Trophoblast cell (in vitro differentiated cells and primary cell): ENCODE measurements around the gene TINCR.

Experiments
- DNase-seq, 2 donors: peaks; one replicate each; pipeline ENCODE4 v3.0.0-alpha.2; 2016
- H2AFZ ChIP-seq: 2 replicates; pipeline ENCODE4 v1.6.1; 2013; ENCODE audit warnings: low read length, moderate library complexity, mild to moderate bottlenecking; ENCODE audit not compliant: insufficient read depth, poor library complexity
- H2AK5ac ChIP-seq: 2 replicates; pipeline ENCODE4 v1.6.1; 2013; ENCODE audit warnings: mild to moderate bottlenecking, low read length
- H2BK120ac ChIP-seq: 2 replicates; pipeline ENCODE4 v1.6.1; 2013; ENCODE audit warnings: low read length, mild to moderate bottlenecking, moderate library complexity; ENCODE audit not compliant: insufficient read depth, poor library complexity
- H2BK12ac ChIP-seq: 2 replicates; pipeline ENCODE4 v1.6.1; 2013; ENCODE audit warnings: mild to moderate bottlenecking, low read length, moderate library complexity
- H2BK5ac ChIP-seq: 2 replicates; pipeline ENCODE4 v1.6.1; 2013; ENCODE audit warnings: low read length, low read depth, moderate library complexity, mild to moderate bottlenecking; ENCODE audit not compliant: poor library complexity
- H3K14ac ChIP-seq: 2 replicates; pipeline ENCODE4 v1.6.1; 2013; ENCODE audit warnings: mild to moderate bottlenecking, low read length
- H3K18ac ChIP-seq: 2 replicates; pipeline ENCODE4 v1.6.1; 2013; ENCODE audit warnings: mild to moderate bottlenecking, low read length
- H3K23ac ChIP-seq: 2 replicates; pipeline ENCODE4 v1.6.1; 2013; ENCODE audit warnings: low read length
- H3K27ac ChIP-seq: 2 replicates; pipeline ENCODE4 v1.5.1; 2013; ENCODE audit warnings: low read depth, mild to moderate bottlenecking, inconsistent platforms, low read length, moderate library complexity
- H3K27me3 ChIP-seq: 2 replicates; pipeline ENCODE4 v1.6.1; 2013; ENCODE audit warnings: inconsistent platforms, mild to moderate bottlenecking, low read length, moderate library complexity; ENCODE audit not compliant: insufficient read depth
- H3K36me3 ChIP-seq, 2 experiments: 1 replicate in 1 of 2; 2 replicates in 1 of 2; pipeline ENCODE4 v1.6.1; 2013; ENCODE audit warnings: low read length in 2 of 2, mild to moderate bottlenecking in 2 of 2, moderate library complexity in 1 of 2; ENCODE audit not compliant: insufficient read depth in 2 of 2, control insufficient read depth in 1 of 2
- H3K4ac ChIP-seq: 2 replicates; pipeline ENCODE4 v1.6.1; 2013; ENCODE audit warnings: low read depth, mild to moderate bottlenecking, low read length, moderate library complexity
- H3K4me1 ChIP-seq, 2 experiments: 1 replicate in 1 of 2; 2 replicates in 1 of 2; pipeline ENCODE4 v1.6.1; 2013; ENCODE audit warnings: low read length in 2 of 2, mild to moderate bottlenecking in 2 of 2, moderate library complexity in 1 of 2; ENCODE audit not compliant: insufficient read depth in 2 of 2, control insufficient read depth in 1 of 2
- H3K4me2 ChIP-seq: 2 replicates; pipeline ENCODE4 v1.6.1; 2013; ENCODE audit warnings: inconsistent platforms, mild to moderate bottlenecking, low read length, moderate library complexity
- H3K4me3 ChIP-seq: 2 replicates; pipeline ENCODE4 v1.5.1; 2013; ENCODE audit warnings: mild to moderate bottlenecking, low read depth, low read length, inconsistent platforms
- H3K79me1 ChIP-seq: one replicate; pipeline ENCODE4 v1.6.1; 2013; ENCODE audit warnings: low read length
- H3K79me2 ChIP-seq: 2 replicates; pipeline ENCODE4 v1.6.1; 2013; ENCODE audit warnings: low read length, mild to moderate bottlenecking; ENCODE audit not compliant: control insufficient read depth, insufficient read depth, poor library complexity
- H3K9ac ChIP-seq: 2 replicates; pipeline ENCODE4 v1.6.1; 2013; ENCODE audit warnings: mild to moderate bottlenecking, low read length
- H3K9me3 ChIP-seq: 2 replicates; pipeline ENCODE4 v1.6.1; 2013; ENCODE audit warnings: low read depth, mild to moderate bottlenecking, control low read depth, inconsistent platforms, low read length; ENCODE audit not compliant: insufficient read depth
- H4K12ac ChIP-seq: 2 replicates; pipeline ENCODE4 v1.6.1; 2013; ENCODE audit warnings: low read depth, mild to moderate bottlenecking, low read length, moderate library complexity
- H4K8ac ChIP-seq: 2 replicates; pipeline ENCODE4 v1.6.1; 2013; ENCODE audit warnings: low read depth, mild to moderate bottlenecking, low read length, moderate library complexity
- H4K91ac ChIP-seq: one replicate; pipeline ENCODE4 v1.6.1; 2013; ENCODE audit warnings: low read depth, mild to moderate bottlenecking, low read length, moderate library complexity
- WGBS: extraction: QIAGEN DNeasy Blood & Tissue Kit; methylation state at CpG from one replicate; pipeline ENCODE4 v1.1.7; 2013; ENCODE audit warnings: missing lambda C conversion rate; ENCODE audit not compliant: insufficient read length, insufficient coverage; ENCODE audit errors: extremely low coverage; 5-methylcytosine and 5-hydroxymethylcytosine counted together

Gene TINCR

GRCh38 chr19:5526691-5527090 lies 41.1 kb downstream of the TINCR start:
- Histone ChIP-seq H2AFZ (no peak overlapping the region), H3K4me2 (no peak overlapping the region), H2AK5ac (no peak overlapping the region), H3K27ac (no peak overlapping the region), H3K4ac (no peak overlapping the region), H2BK5ac (no peak overlapping the region), H4K8ac (no peak overlapping the region), H2BK12ac (no peak overlapping the region), H3K14ac (no peak overlapping the region), H4K91ac (no peak overlapping the region), H2BK120ac (no peak overlapping the region), H3K4me3 (no peak overlapping the region), H3K23ac (no peak overlapping the region), H3K9me3 (no peaks in the 10 kb centered on the region), H3K79me1 (no peaks in the 10 kb centered on the region), H3K79me2 (no peaks in the 10 kb centered on the region), H3K9ac (no peak overlapping the region), H4K12ac (no peak overlapping the region), H3K18ac (no peak overlapping the region), H3K4me1 (no peaks in the 10 kb centered on the region), H3K36me3 (no peaks in the 10 kb centered on the region), H3K27me3 (no peaks in the 10 kb centered on the region)
- no peak for DNase-seq
- no CpG with 5 or more reads among the region's 6 CpGs for WGBS

GRCh38 chr19:5524081-5524480 lies 43.7 kb downstream of the TINCR start:
- H3K79me1 ChIP-seq, result no peaks in the 10 kb centered on the region
- H3K27ac ChIP-seq, result no peak overlapping the region
- H4K12ac ChIP-seq, result no peak overlapping the region
- H3K9ac ChIP-seq, result no peak overlapping the region
- H3K27me3 ChIP-seq, result no peaks in the 10 kb centered on the region
- H2AFZ ChIP-seq, result no peak overlapping the region
- no peak overlapping the region for H2BK5ac ChIP-seq
- no peak overlapping the region for H2BK12ac ChIP-seq
- no peak overlapping the region for H3K4me3 ChIP-seq
- no peak overlapping the region for H4K91ac ChIP-seq
- no peak overlapping the region for H3K4ac ChIP-seq
- no peak overlapping the region for H4K8ac ChIP-seq
- H3K79me2 ChIP-seq, result no peaks in the 10 kb centered on the region
- H3K4me1 ChIP-seq, result peaks cover 0 to 1% of the 10 kb centered on the region in 2 experiments
- no peak overlapping the region for H3K4me2 ChIP-seq
- H3K14ac ChIP-seq, result no peak overlapping the region
- H2BK120ac ChIP-seq, result no peak overlapping the region
- no peak overlapping the region for H2AK5ac ChIP-seq
- WGBS, result no CpG with 5 or more reads among the region's 6 CpGs
- DNase-seq, result no peak
- no peak overlapping the region for H3K18ac ChIP-seq
- no peaks in the 10 kb centered on the region for H3K36me3 ChIP-seq
- H3K23ac ChIP-seq, result no peak overlapping the region
- peaks cover 2% of the 10 kb centered on the region for H3K9me3 ChIP-seq

DNA sequence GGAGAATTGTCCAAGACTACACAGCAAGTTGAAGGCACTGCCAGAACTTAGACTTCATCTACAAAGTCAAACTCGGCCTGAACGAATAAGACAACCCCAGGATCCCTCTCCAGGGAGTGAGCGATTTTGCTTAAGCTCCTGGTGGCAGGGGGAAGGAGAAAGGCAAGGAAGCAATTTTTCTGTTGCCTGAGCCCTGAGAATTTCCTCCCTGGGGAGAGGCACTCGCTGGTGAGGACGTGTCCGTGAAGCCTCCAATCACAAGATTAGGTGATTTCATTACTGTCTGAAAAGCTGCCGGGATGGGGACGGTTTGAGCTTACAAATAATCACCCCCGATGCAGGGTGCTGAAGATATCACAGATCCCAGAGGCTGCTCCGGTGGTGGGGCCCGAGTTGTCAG lies 45.6 kb downstream of the TINCR start:
- Histone ChIP-seq H3K18ac (no peak overlapping the region), H4K8ac (no peak overlapping the region), H3K23ac (no peak overlapping the region), H2AFZ (no peak overlapping the region), H4K12ac (no peak overlapping the region), H3K4ac (no peak overlapping the region), H3K9me3 (peaks cover 4% of the 10 kb centered on the region), H2AK5ac (no peak overlapping the region), H3K36me3 (no peaks in the 10 kb centered on the region), H4K91ac (no peak overlapping the region), H3K27me3 (no peaks in the 10 kb centered on the region), H3K79me2 (no peaks in the 10 kb centered on the region), H3K4me1 (peaks cover 0 to 2% of the 10 kb centered on the region in 2 experiments), H3K14ac (no peak overlapping the region), H2BK120ac (no peak overlapping the region), H2BK12ac (no peak overlapping the region), H2BK5ac (no peak overlapping the region), H3K9ac (no peak overlapping the region), H3K79me1 (no peaks in the 10 kb centered on the region), H3K4me3 (no peak overlapping the region), H3K27ac (no peak overlapping the region), H3K4me2 (no peak overlapping the region)
- DNase-seq, result no peak
- no CpG with 5 or more reads among the region's 11 CpGs for WGBS

DNA sequence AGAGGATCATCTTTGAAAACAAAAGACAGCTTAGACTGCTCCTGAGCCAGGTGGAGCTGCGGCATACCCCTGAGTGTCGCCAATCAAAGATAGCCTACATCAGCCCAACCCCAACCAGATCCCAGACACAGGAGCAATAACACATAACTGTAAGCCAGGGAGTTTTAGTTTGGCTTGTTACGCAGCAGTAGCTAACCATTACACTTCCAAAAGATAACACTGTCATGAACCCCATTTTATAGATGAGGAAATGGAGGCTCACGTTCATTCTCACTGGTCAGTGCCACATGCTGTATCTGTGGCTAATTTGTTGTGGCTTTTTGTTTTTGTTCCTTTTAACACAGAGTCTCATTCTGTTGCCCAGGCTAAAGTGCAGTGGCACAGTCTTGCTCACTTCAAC lies 47.3 kb downstream of the TINCR start:
- H3K4me2 ChIP-seq, result no peak overlapping the region
- H3K4me3 ChIP-seq, result no peak overlapping the region
- no peak overlapping the region for H3K9ac ChIP-seq
- DNase-seq, result no peak
- H4K91ac ChIP-seq, result no peak overlapping the region
- H2BK12ac ChIP-seq, result no peak overlapping the region
- no peak overlapping the region for H3K14ac ChIP-seq
- no peak overlapping the region for H4K12ac ChIP-seq
- peaks cover 0 to 2% of the 10 kb centered on the region in 2 experiments for H3K4me1 ChIP-seq
- no peak overlapping the region for H2AK5ac ChIP-seq
- H4K8ac ChIP-seq, result no peak overlapping the region
- H3K9me3 ChIP-seq, result peaks cover 8% of the 10 kb centered on the region
- no peak overlapping the region for H3K4ac ChIP-seq
- H3K27ac ChIP-seq, result no peak overlapping the region
- no peak overlapping the region for H2BK5ac ChIP-seq
- no peaks in the 10 kb centered on the region for H3K36me3 ChIP-seq
- no peaks in the 10 kb centered on the region for H3K79me2 ChIP-seq
- no peak overlapping the region for H3K23ac ChIP-seq
- H3K18ac ChIP-seq, result no peak overlapping the region
- WGBS, result no CpG with 5 or more reads among the region's 4 CpGs
- no peak overlapping the region for H2BK120ac ChIP-seq
- H3K27me3 ChIP-seq, result no peaks in the 10 kb centered on the region
- no peaks in the 10 kb centered on the region for H3K79me1 ChIP-seq
- H2AFZ ChIP-seq, result no peak overlapping the region
